Measurements from ENCODE around the gene PRR33. TPM values are rescaled to one million over a fixed set of nuclear protein-coding genes. Genes with fewer than 3 reads are reported as not detected.

PRR33 gene
- total and polyA plus RNA-seq, 10 of the 15 experiments (the other 5 are each of a cell fraction or from before 2014, with no cell fraction given), result 0.02 to 1.0 (median 0.38) TPM; not detected in 6

- TF ChIP-seq HDAC6 (IDR thresholded peaks at IDR 0.05; ENCODE audit: unreplicated experiment), result no peak
Observed at GRCh38 chr11:1917523-1918435, 26.1 kb upstream of the PRR33 start (continued).

GRCh38 chr11:1916986-1917522, 25.4 kb upstream of the PRR33 start:
- Histone ChIP-seq H3K27ac (ENCODE audit: control insufficient read depth, insufficient read depth) (no peak overlapping the region), H3K4me2 (ENCODE audit: control insufficient read depth, insufficient read depth) (no peak overlapping the region), H3K9me3 (replicated peaks; ENCODE audit: control insufficient read depth, insufficient read depth, low read length) (no peaks in the 10 kb centered on the region; the same call in 2 of the 3 replicates), H3K4me3 (no peak overlapping the region), H3K9ac (ENCODE audit: control insufficient read depth, insufficient read depth, low read length) (no peak overlapping the region), H4K20me1 (ENCODE audit: control insufficient read depth, insufficient read depth) (no peaks in the 10 kb centered on the region), H3K4me1 (ENCODE audit: control insufficient read depth, insufficient read depth, low read length) (no peaks in the 10 kb centered on the region), H2AFZ (ENCODE audit: control insufficient read depth, low read depth, low read length) (no peak overlapping the region), H3K79me2 (ENCODE audit: control insufficient read depth, insufficient read depth, low read length) (no peaks in the 10 kb centered on the region), H3K27me3 (replicated peaks in 1 of 2; ENCODE audit: control insufficient read depth in 2 of 2, insufficient read depth in 2 of 2, low read length in 1 of 2) (no peaks in the 10 kb centered on the region), H3K36me3 (ENCODE audit: control insufficient read depth in 2 of 2, insufficient read depth in 2 of 2, low read length in 1 of 2) (no peaks in the 10 kb centered on the region)
- DNase-seq (ENCODE audit: low read depth, low spot score) (no peak), FAIRE-seq (no peak), ATAC-seq (peak; percentile 26)
- in situ Hi-C loops (cut with MboI) (loop anchor here (5.0 kb wide), 1 partner anchor 35 kb away; no protein-coding TSS in a partner anchor), intact Hi-C loops (cut with micrococcal nuclease; ENCODE audit: unreplicated experiment) (loop anchor here (1.0 kb wide), 1 partner anchor 24 kb away; no protein-coding TSS in a partner anchor)
- no TSS peak for BruUV-seq (replicated peaks)
- 34% methylated on average over 8 of the region's 8 CpGs for WGBS (ENCODE audit: insufficient coverage, insufficient replicate concordance, low lambda C conversion rate, missing lambda C conversion rate)
- ChIA-PET RAD21 (ENCODE audit: unreplicated experiment) (no interaction called here), POLR2A (no interaction called here), CTCF (interaction anchor here (0.6 to 2.0 kb wide), 4 partner anchors 22 to 59 kb away, joined by 3 to 10 read pairs (median 4); no protein-coding TSS in a partner anchor), SMC1A (ENCODE audit: uncharacterized antibody, unreplicated experiment) (interaction anchor here (0.9 to 1.2 kb wide), 2 partner anchors 78 to 84 kb away, joined by 3 to 4 read pairs; partner anchors contain the start of gene TNNI2)
- TF ChIP-seq POLR2AphosphoS2 (IDR thresholded peaks at IDR 0.05; ENCODE audit: low read depth, low read length) (peak; percentile 41; the same call in 1 of the 2 replicates), PRDM15 (CRISPR knock-in tag; IDR thresholded peaks at IDR 0.05) (no peak), RAD51 (IDR thresholded peaks at IDR 0.05) (no peak), SMC3 (IDR thresholded peaks at IDR 0.05; ENCODE audit: borderline replicate concordance, low read length) (no peak), POLR2A (IDR thresholded peaks at IDR 0.05; ENCODE audit: low read depth, low read length) (peak; percentile 9; the same call in 1 of the 2 replicates), FOXM1 (IDR thresholded peaks at IDR 0.05; ENCODE audit: low read depth, low read length) (no peak), CBX3 (IDR thresholded peaks at IDR 0.05; ENCODE audit: borderline replicate concordance, low read depth) (no peak), SREBF1 (IDR thresholded peaks at IDR 0.05; ENCODE audit: low read length) (no peak), POLR2AphosphoS5 (IDR thresholded peaks at IDR 0.05; ENCODE audit: low read length) (no peak; the same call in 1 of the 2 replicates), BCL3 (IDR thresholded peaks at IDR 0.05; ENCODE audit: borderline replicate concordance, insufficient read depth, low read depth, low read length, poor library complexity, severe bottlenecking) (peak; percentile 21), CHD4 (IDR thresholded peaks at IDR 0.05) (no peak), TARDBP (IDR thresholded peaks at IDR 0.05; ENCODE audit: borderline replicate concordance) (0 out of 2 replicates have a peak, but pooled peaks have one; percentile 73), YY1 (IDR thresholded peaks at IDR 0.05; ENCODE audit: low read depth, low read length) (no peak)
